Heart left ventricle (tissue), 13 donors: ENCODE data around the gene PTOV1.

Source experiments
- CTCF ChIP-seq, 12 donors: fragments of 200-600 bp; sonication (generic) in 4 of 12; IDR thresholded peaks; one replicate each; pipeline versions ENCODE4 v1.5.0 to v1.8.0; 2018 to 2022; ENCODE audit warnings: antibody characterized with exemption in 12 of 12, mild to moderate bottlenecking in 5 of 12
- POLR2A ChIP-seq, 2 donors: fragments of 450-650 bp; IDR thresholded peaks; one replicate each; pipeline ENCODE4 v1.6.1; 2017; ENCODE audit warnings: antibody characterized with exemption in 2 of 2, mild to moderate bottlenecking in 2 of 2, moderate library complexity in 2 of 2
- donor health status: ischemic (EF 13 %, LVEDD 7.1; RV severe dilation, severe dysfunction).
- donor health status: DM: no; HTN: yes; CAD: no.
- donor health status: DM: no; HTN: no; CAD: no.
- donor health status: ischemic (EF 25% LVEDD 6.9; RV normal size, moderate dysfunction).
- donor health status: ischemic (EF 25% LVEDD 5.7; RV mildly dilated, moderate dysfunction).
- donor health status: ischemic (EF 35%, LVEDD 5.7; RV mildly dilated, moderate dysfunction).
- donor health status: nonischemic (EF 11% LVEDD 7.7; RV severe dilation, severe dysfunction).
- donor health status: DM: yes; HTN: yes; CAD: no.
- donor health status: PGD.
- donor health status: ischemic (EF 29% LVEDD 5.4; RV normal size, mild dysfunction).
- donor health status: nonischemic (EF 23%, LVEDD 6.1; RV moderate dilation, normal function).

- no peak for TF ChIP-seq CTCF (IDR thresholded peaks at IDR 0.05)
- TF ChIP-seq POLR2A (IDR thresholded peaks at IDR 0.05): no peak
Observed at GRCh38 chr19:49883094-49883493, 32.1 kb downstream of the PTOV1 start.
